Endothelial cell of umbilical vein (primary cell): Measurements from ENCODE around the gene EN2. TPM values are rescaled to one million over a fixed set of nuclear protein-coding genes. Genes with fewer than 3 reads are reported as not detected.

ENCODE experiments used
- BruUV-seq: library from RNA; stranded (reverse); fragments of 400-500 nt; replicated peaks from 2 replicates; lab custom pipeline; 2021; lab: Mats Ljungman, UMichigan
- CTCF ChIA-PET: fragments of 300-600, 350-600 bp; sonication (Branson Sonifier 250); formaldehyde crosslinking; loops from one replicate; lab custom pipeline; 2021; ENCODE audit warnings: antibody characterized with exemption, inconsistent platforms; lab: Charles Lee
- POLR2A ChIA-PET: fragments of 300-600, 350-600 bp; sonication (Branson Sonifier 250); formaldehyde crosslinking; loops from one replicate; lab custom pipeline; 2021; ENCODE audit warnings: antibody characterized with exemption, inconsistent platforms; lab: Charles Lee
- DNase-seq: peaks from one replicate; pipeline ENCODE4 v3.0.0-alpha.2; 2011; ENCODE audit warnings: low read depth, low spot score
- FAIRE-seq: peaks from 2 replicates; lab custom pipeline; 2011; peaks lifted over from hg19 to GRCh38; lab: Jason Lieb, UNC
- H2AFZ ChIP-seq: 2 replicates; pipeline ENCODE4 v1.6.0; 2012; ENCODE audit warnings: low read depth, low read length, control low read depth, inconsistent platforms
- H3K27ac ChIP-seq: 2 replicates; pipeline ENCODE4 v1.5.1; 2011; ENCODE audit warnings: low read depth, mild to moderate bottlenecking, control low read depth, low read length, moderate library complexity; ENCODE audit not compliant: insufficient read depth
- H3K27me3 ChIP-seq, 2 experiments: 2 replicates each; pipeline versions ENCODE4 v1.6.0 to v1.6.1; 2011; ENCODE audit warnings: low read length in 2 of 2, mixed read lengths in 1 of 2; ENCODE audit not compliant: control insufficient read depth in 2 of 2, insufficient read depth in 2 of 2
- H3K36me3 ChIP-seq, 2 experiments: 2 replicates in 1 of 2; 3 replicates in 1 of 2; pipeline ENCODE4 v1.5.1; 2011; ENCODE audit warnings: low read length in 2 of 2, mild to moderate bottlenecking in 1 of 2, moderate library complexity in 1 of 2; ENCODE audit not compliant: control insufficient read depth in 2 of 2, insufficient read depth in 2 of 2; ENCODE audit errors: extremely low read depth in 1 of 2
- H3K4me1 ChIP-seq: 3 replicates; pipeline ENCODE4 v1.5.1; 2011; ENCODE audit warnings: mild to moderate bottlenecking, low read length; ENCODE audit not compliant: control insufficient read depth, insufficient read depth; ENCODE audit errors: extremely low read depth
- H3K4me2 ChIP-seq: 2 replicates; pipeline ENCODE4 v1.6.1; 2011; ENCODE audit warnings: low read length, control low read depth, mixed read lengths; ENCODE audit not compliant: insufficient read depth
- H3K4me3 ChIP-seq, 3 experiments: fragments of 200-600 bp in 1 of 3; sonication (generic), shearing (Covaris generic) in 1 of 3; replicated peaks in 1 of 3; 2 replicates each; pipeline ENCODE4 v1.5.1; 2011 to 2016; ENCODE audit warnings: control low read depth in 3 of 3, low read length in 3 of 3, mild to moderate bottlenecking in 2 of 3, inconsistent platforms in 1 of 3, low read depth in 1 of 3, moderate library complexity in 1 of 3; ENCODE audit not compliant: insufficient read depth in 1 of 3
- H3K79me2 ChIP-seq: 2 replicates; pipeline ENCODE4 v1.6.0; 2012; ENCODE audit warnings: low read length, inconsistent platforms; ENCODE audit not compliant: control insufficient read depth, insufficient read depth
- H3K9ac ChIP-seq: replicated peaks from 2 replicates; pipeline ENCODE3; 2011; ENCODE audit warnings: low read length, control low read depth; ENCODE audit not compliant: insufficient read depth; ENCODE audit errors: extremely low read depth
- H3K9me1 ChIP-seq: replicated peaks from 3 replicates; pipeline ENCODE4 v1.6.0; 2011; ENCODE audit warnings: mild to moderate bottlenecking, low read length; ENCODE audit not compliant: control insufficient read depth, insufficient read depth; ENCODE audit errors: extremely low read depth
- H3K9me3 ChIP-seq: replicated peaks from 2 replicates; pipeline ENCODE4 v1.5.1; 2012; ENCODE audit warnings: low read length, inconsistent platforms; ENCODE audit not compliant: control insufficient read depth, insufficient read depth
- H4K20me1 ChIP-seq: replicated peaks from 2 replicates; pipeline ENCODE3; 2011; ENCODE audit warnings: mild to moderate bottlenecking, low read length; ENCODE audit not compliant: control insufficient read depth, insufficient read depth; ENCODE audit errors: extremely low read depth
- CTCF ChIP-seq, 2 donors: IDR thresholded peaks; 1 replicate in 1 of 2; 2 replicates in 1 of 2; pipeline ENCODE4 v1.5.1; 2011; ENCODE audit warnings: low read length in 2 of 2, mild to moderate bottlenecking in 2 of 2, moderate library complexity in 2 of 2, control low read depth in 1 of 2, inconsistent platforms in 1 of 2, low read depth in 1 of 2; ENCODE audit not compliant: insufficient read depth in 1 of 2; ENCODE audit errors: extremely low read depth in 1 of 2
- EZH2 ChIP-seq: IDR thresholded peaks from 2 replicates; pipeline ENCODE4 v1.6.1; 2012; ENCODE audit warnings: borderline replicate concordance, low read depth, mild to moderate bottlenecking, moderate library complexity, low read length, inconsistent platforms; ENCODE audit not compliant: severe bottlenecking
- FOS ChIP-seq: IDR thresholded peaks from 2 replicates; pipeline ENCODE4 v1.6.1; 2011; ENCODE audit warnings: mild to moderate bottlenecking, low read length, moderate library complexity, borderline replicate concordance; ENCODE audit not compliant: insufficient read depth
- GATA2 ChIP-seq: IDR thresholded peaks from 2 replicates; pipeline ENCODE4 v1.7.0; 2011; ENCODE audit warnings: low read depth, mild to moderate bottlenecking, moderate library complexity, mixed read lengths, low read length; ENCODE audit not compliant: insufficient read length, insufficient read depth
- JUN ChIP-seq: IDR thresholded peaks from 2 replicates; pipeline ENCODE4 v1.6.1; 2011; ENCODE audit warnings: borderline replicate concordance, low read depth; ENCODE audit not compliant: insufficient read length, insufficient read depth
- MAX ChIP-seq: IDR thresholded peaks from 2 replicates; pipeline ENCODE4 v1.6.1; 2011; ENCODE audit not compliant: insufficient read depth, insufficient read length
- MYC ChIP-seq: IDR thresholded peaks from one replicate; pipeline ENCODE4 v1.6.1; 2011; ENCODE audit warnings: mild to moderate bottlenecking, low read depth, low read length
- POLR2A ChIP-seq: IDR thresholded peaks from 2 replicates; pipeline ENCODE4 v1.6.1; 2012; ENCODE audit warnings: low read depth, mild to moderate bottlenecking, control low read depth, low read length
- POLR2AphosphoS5 ChIP-seq: IDR thresholded peaks from 2 replicates; pipeline ENCODE4 v1.6.1; 2012; ENCODE audit warnings: low read depth, mild to moderate bottlenecking, control low read depth, low read length, moderate library complexity; ENCODE audit not compliant: insufficient read depth
- dilution Hi-C: fragments of 300-500 bp; cut with MboI; formaldehyde crosslinking; loops from one replicate; pipeline ENCODE4 v1.15.0; 2019; ENCODE audit warnings: low sequenced_read_pairs; ENCODE audit not compliant: extremely low pct_ligation_motif_present
- intact Hi-C: fragments of 100-400 bp; cut with micrococcal nuclease; formaldehyde crosslinking; loops from one replicate; pipeline ENCODE4 v1.10.0; 2022
- polyA plus RNA-seq, 4 experiments: library from polyadenylated mRNA; depleted of rRNA in 3 of 4; stranded (reverse) in 3 of 4; unstranded in 1 of 4; fragments of >200 nt; gene quantifications; 2 replicates each; pipeline versions ENCODE4 v1.2.1 to v1.2.3, GENCODE V29; 2011 to 2012; ENCODE audit warnings: missing spikeins in 1 of 4
- total RNA-seq: library from RNA; stranded (reverse); gene quantifications from 2 replicates; pipeline ENCODE4 v1.2.3, GENCODE V29; 2021

Gene EN2
- total and polyA plus RNA-seq, 2 donors (not counting 3 experiments of a cell fraction or from before 2014, with no cell fraction given) = not detected

- H3K27me3 ChIP-seq = no peaks in the 10 kb centered on the region
- FAIRE-seq = no peak
- no peak overlapping the region for H3K4me3 ChIP-seq
- H3K27ac ChIP-seq = no peak overlapping the region
- no peak for DNase-seq
- H3K9me1 ChIP-seq = no peaks in the 10 kb centered on the region
- no peak overlapping the region for H3K9ac ChIP-seq
- no TSS peak for BruUV-seq
- no peaks in the 10 kb centered on the region for H3K4me1 ChIP-seq
- ChIA-PET CTCF (no interaction called here), POLR2A (no interaction called here)
- H2AFZ ChIP-seq = no peak overlapping the region
- H4K20me1 ChIP-seq = no peaks in the 10 kb centered on the region
- H3K4me2 ChIP-seq = no peak overlapping the region
- H3K9me3 ChIP-seq = no peaks in the 10 kb centered on the region
- intact Hi-C loops (no loop called here), dilution Hi-C loops (no loop called here)
- no peaks in the 10 kb centered on the region for H3K36me3 ChIP-seq
- TF ChIP-seq GATA2 = no peak
- no peak for TF ChIP-seq POLR2AphosphoS5
- no peak for TF ChIP-seq MAX
- no peak for TF ChIP-seq FOS
- H3K79me2 ChIP-seq = no peaks in the 10 kb centered on the region
Observed at GRCh38 chr7:155422151-155422550, 35.8 kb upstream of the EN2 start.

- H3K4me2 ChIP-seq = no peak overlapping the region
- no peak overlapping the region for H3K4me3 ChIP-seq
- intact Hi-C loops (no loop called here), dilution Hi-C loops (no loop called here)
- TF ChIP-seq EZH2 = no peak
- TF ChIP-seq JUN = no peak
- TF ChIP-seq MAX = no peak
- no peak for TF ChIP-seq CTCF (IDR thresholded peaks at IDR 0.05; ENCODE audit: extremely low read depth in 1 of 2, insufficient read depth in 1 of 2, low read depth in 1 of 2, low read length in 2 of 2)
- no peak for TF ChIP-seq GATA2
- no peak for TF ChIP-seq MYC
- TF ChIP-seq POLR2AphosphoS5 = no peak
- no peak for TF ChIP-seq FOS
- TF ChIP-seq POLR2A = no peak
- CTCF ChIA-PET = no interaction called here
- no peaks in the 10 kb centered on the region for H3K9me3 ChIP-seq
- no peak overlapping the region for H3K27ac ChIP-seq
- no TSS peak for BruUV-seq
- H3K27me3 ChIP-seq = no peaks in the 10 kb centered on the region
- no peak overlapping the region for H3K9ac ChIP-seq
- DNase-seq (no peak), FAIRE-seq (no peak)
- no peaks in the 10 kb centered on the region for H4K20me1 ChIP-seq
- H2AFZ ChIP-seq = no peak overlapping the region
- H3K79me2 ChIP-seq = no peaks in the 10 kb centered on the region
- POLR2A ChIA-PET = no interaction called here
- no peaks in the 10 kb centered on the region for H3K9me1 ChIP-seq
- no peaks in the 10 kb centered on the region for H3K4me1 ChIP-seq
- no peaks in the 10 kb centered on the region for H3K36me3 ChIP-seq
Observed at GRCh38 chr7:155422599-155423336, 35.2 kb upstream of the EN2 start.
